B cell (primary cell): ENCODE results near the gene AGR2. TPM values are rescaled to one million over a fixed set of nuclear protein-coding genes. Genes with fewer than 3 reads are reported as not detected.

Experiments used
- ATAC-seq: fragments of 200-7000 bp; cut with Tn5 transposase; one replicate; pipeline ENCODE4 v1.10.0; 2021; ENCODE audit warnings: low read depth, mild to moderate bottlenecking, moderate number of reproducible peaks, moderate library complexity
- CTCF ChIA-PET: fragments of 350-600 bp; sonication (Branson Sonifier 250); formaldehyde crosslinking; loops from one replicate; lab custom pipeline; 2021; ENCODE audit warnings: antibody characterized with exemption, inconsistent platforms; lab: Charles Lee
- POLR2A ChIA-PET: fragments of 350-600 bp; sonication (Branson Sonifier 250); formaldehyde crosslinking; loops from one replicate; lab custom pipeline; 2021; ENCODE audit warnings: antibody characterized with exemption; lab: Charles Lee
- DNase-seq: peaks from one replicate; pipeline ENCODE4 v3.0.0; 2013
- H2AFZ ChIP-seq: 2 replicates; pipeline ENCODE4 v1.6.1; 2012; ENCODE audit warnings: mild to moderate bottlenecking, low read depth, low read length; ENCODE audit not compliant: insufficient read depth, poor library complexity, severe bottlenecking
- H3K27ac ChIP-seq, 2 donors: 1 replicate in 1 of 2; 2 replicates in 1 of 2; pipeline ENCODE4 v1.5.1; 2012 to 2013; ENCODE audit warnings: low read length in 2 of 2, mild to moderate bottlenecking in 2 of 2, moderate library complexity in 1 of 2
- H3K27me3 ChIP-seq, 4 experiments: fragments of 200-600 bp in 1 of 4; sonication (generic) in 1 of 4; replicated peaks in 1 of 4; 1 replicate in 2 of 4; 2 replicates in 2 of 4; pipeline versions ENCODE4 v1.6.1 to v1.7.0; 2013 to 2016; ENCODE audit warnings: low read length in 3 of 4, mild to moderate bottlenecking in 2 of 4, mixed read lengths in 1 of 4, moderate library complexity in 1 of 4; ENCODE audit not compliant: insufficient read depth in 4 of 4, control insufficient read depth in 3 of 4; ENCODE audit errors: control extremely low read depth in 1 of 4
- H3K36me3 ChIP-seq, 2 experiments: replicated peaks in 1 of 2; 1 replicate in 1 of 2; 2 replicates in 1 of 2; pipeline versions ENCODE4 v1.6.1 to v1.7.1; 2013; ENCODE audit warnings: low read length in 1 of 2; ENCODE audit not compliant: insufficient read depth in 2 of 2, control insufficient read depth in 1 of 2; ENCODE audit errors: control extremely low read depth in 1 of 2, extremely low read depth in 1 of 2
- H3K4me1 ChIP-seq, 2 donors: fragments of 200-600 bp in 1 of 2; sonication (generic) in 1 of 2; 1 replicate in 1 of 2; 2 replicates in 1 of 2; pipeline versions ENCODE4 v1.5.1 to v1.6.1; 2013 to 2017; ENCODE audit warnings: low read length in 2 of 2; ENCODE audit not compliant: control insufficient read depth in 2 of 2, insufficient read depth in 2 of 2
- H3K4me2 ChIP-seq: replicated peaks from 2 replicates; pipeline ENCODE3; 2012; ENCODE audit warnings: mild to moderate bottlenecking, low read depth, low read length; ENCODE audit not compliant: poor library complexity, severe bottlenecking
- H3K4me3 ChIP-seq, 5 experiments: fragments of 200-600 bp in 1 of 5; sonication (generic) in 1 of 5; 1 replicate in 3 of 5; 2 replicates in 2 of 5; pipeline versions ENCODE4 v1.5.1 to v1.7.0; 2011 to 2016; ENCODE audit warnings: low read length in 4 of 5, mild to moderate bottlenecking in 4 of 5, low read depth in 2 of 5, control low read depth in 1 of 5, moderate library complexity in 1 of 5; ENCODE audit not compliant: insufficient read depth in 1 of 5; ENCODE audit errors: control extremely low read depth in 1 of 5, extremely low read depth in 1 of 5
- H3K79me2 ChIP-seq: fragments of 200-600 bp; sonication (generic); one replicate; pipeline ENCODE4 v1.6.0; 2016; ENCODE audit warnings: low read length; ENCODE audit not compliant: control insufficient read depth, insufficient read depth
- H3K9ac ChIP-seq: fragments of 200-600 bp; sonication (generic); 2 replicates; pipeline ENCODE4 v1.6.1; 2017; ENCODE audit warnings: mild to moderate bottlenecking, low read length, moderate library complexity
- H3K9me3 ChIP-seq, 3 donors: one replicate each; pipeline versions ENCODE4 v1.6.1 to v1.7.1; 2013; ENCODE audit warnings: low read length in 2 of 3; ENCODE audit not compliant: control insufficient read depth in 2 of 3, insufficient read depth in 1 of 3; ENCODE audit errors: control extremely low read depth in 1 of 3
- H4K20me1 ChIP-seq: 2 replicates; pipeline ENCODE4 v1.6.0; 2012; ENCODE audit warnings: mild to moderate bottlenecking, low read length; ENCODE audit not compliant: insufficient read depth, control insufficient read depth, poor library complexity, severe bottlenecking
- H3K27ac Mint-ChIP-seq: one replicate; pipeline ENCODE4 v1.8.0; 2021; ENCODE audit warnings: mixed read lengths
- H3K27me3 Mint-ChIP-seq: one replicate; pipeline ENCODE4 v1.8.0; 2021; ENCODE audit warnings: mixed read lengths
- H3K4me1 Mint-ChIP-seq: one replicate; pipeline ENCODE4 v1.8.0; 2021; ENCODE audit warnings: mixed read lengths
- H3K4me3 Mint-ChIP-seq: one replicate; pipeline ENCODE4 v1.8.0; 2021; ENCODE audit warnings: mixed read lengths
- H3K9me3 Mint-ChIP-seq: one replicate; pipeline ENCODE4 v1.8.0; 2022; ENCODE audit warnings: mixed read lengths; ENCODE audit not compliant: insufficient read depth
- EZH2 ChIP-seq: IDR thresholded peaks from 2 replicates; pipeline ENCODE4 v1.6.1; 2012; ENCODE audit warnings: borderline replicate concordance, low read depth, mild to moderate bottlenecking, moderate library complexity, low read length; ENCODE audit not compliant: insufficient read depth, poor library complexity, severe bottlenecking
- WGBS: methylation state at CpG from one replicate; pipeline ENCODE4 v1.1.5; 2013; ENCODE audit warnings: missing lambda C conversion rate; ENCODE audit not compliant: insufficient coverage; 5-methylcytosine and 5-hydroxymethylcytosine counted together
- intact Hi-C: fragments of 100-400 bp; cut with micrococcal nuclease; formaldehyde crosslinking; loops from one replicate; pipeline ENCODE4 v1.10.0; 2022
- polyA plus RNA-seq: library from polyadenylated mRNA; depleted of rRNA; stranded (reverse); fragments of >200 nt; gene quantifications from 2 replicates; pipeline ENCODE4 v1.2.3, GENCODE V29; 2012
- total RNA-seq, 2 donors: library from RNA; stranded (reverse); fragments of 120-200 nt in 1 of 2; gene quantifications; 1 replicate in 1 of 2; 2 replicates in 1 of 2; pipeline versions ENCODE4 v1.2.3 to v1.2.4, GENCODE V29; 2013 to 2022
- TF ChIP-seq, protein P1 (sequence below): fragments of 200-600 bp; IDR thresholded peaks from one replicate; pipeline ENCODE4 v1.8.0; 2022; ENCODE audit warnings: antibody characterized with exemption, mild to moderate bottlenecking

Gene AGR2
- total and polyA plus RNA-seq, 2 donors (not counting 1 experiment from before 2014, with no cell fraction given): not detected

DNA sequence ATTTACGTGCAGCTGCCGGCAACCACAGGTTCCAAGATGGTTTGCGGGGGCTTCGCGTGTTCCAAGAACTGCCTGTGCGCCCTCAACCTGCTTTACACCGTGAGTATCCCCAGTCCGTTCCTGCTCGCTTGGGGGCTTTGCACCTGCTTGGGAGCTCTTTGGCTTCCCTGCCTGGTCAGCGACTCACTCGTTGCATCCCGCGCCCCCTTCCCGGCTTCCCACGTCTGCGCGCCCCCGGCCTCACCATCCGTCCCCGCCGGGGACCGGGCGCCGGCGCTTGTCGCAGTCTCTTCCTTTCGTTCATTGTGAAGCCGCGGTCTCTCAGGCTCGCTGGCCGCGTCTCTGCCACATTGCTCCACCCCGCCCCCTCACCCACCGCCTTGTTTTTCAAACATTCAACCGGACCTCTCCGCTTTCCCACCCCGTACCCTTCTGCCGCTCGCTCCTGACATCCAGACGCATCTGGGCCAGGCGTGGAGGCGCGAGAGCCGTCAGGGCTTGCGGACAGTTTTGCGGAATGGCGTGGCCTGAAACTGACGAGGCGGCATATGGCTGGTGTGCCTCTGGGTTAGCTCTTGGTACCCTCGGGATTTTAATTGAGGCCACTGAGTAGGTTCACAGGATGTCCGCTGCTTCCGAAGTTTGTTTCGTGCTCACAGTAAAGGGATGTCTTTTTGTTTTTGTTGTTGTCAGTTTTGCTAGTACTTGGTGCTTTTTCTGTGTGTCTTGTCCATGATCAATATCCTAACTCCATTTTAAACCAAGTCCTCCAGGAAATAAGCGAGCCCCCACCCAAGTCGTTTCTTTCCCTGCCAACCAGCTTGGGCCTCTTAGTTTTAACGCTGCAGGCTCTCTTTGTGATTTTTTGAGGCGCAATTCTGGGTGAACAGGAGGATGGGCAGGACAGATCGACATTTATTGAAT lies 50.6 kb downstream of the AGR2 start:
- intact Hi-C loops: loop anchor here (1.0 to 10.0 kb wide), 5 partner anchors 7 to 1751 kb away; partner anchors contain the start of genes AHR, BZW2 and CRPPA

More for the DNA sequence above, 50.6 kb downstream of the AGR2 start:
- H2AFZ ChIP-seq: peak overlapping the region; percentile 79
- peaks cover 44% of the 10 kb centered on the region for H3K4me1 Mint-ChIP-seq
- H3K27me3 Mint-ChIP-seq: no peaks in the 10 kb centered on the region
- peak overlapping the region; percentile 96 for H3K27ac Mint-ChIP-seq
- H3K4me3 Mint-ChIP-seq: peak overlapping the region; percentile 100
- peak overlapping the region; percentile 89 for H3K9ac ChIP-seq
- no peaks in the 10 kb centered on the region for H3K27me3 ChIP-seq
- H3K27ac ChIP-seq: peak overlapping the region; percentile 58 to 71
- H3K4me1 ChIP-seq: peaks cover 34 to 37% of the 10 kb centered on the region in 2 donors
- peak overlapping the region; percentile 68 for H3K4me2 ChIP-seq
- H3K79me2 ChIP-seq: peaks cover 35% of the 10 kb centered on the region
- ATAC-seq (peak; percentile 25), DNase-seq (peak; percentile 67)
- H4K20me1 ChIP-seq: peaks cover 4% of the 10 kb centered on the region
- ChIA-PET POLR2A (no interaction called here), CTCF (interaction anchor here (0.6 to 2.0 kb wide), 5 partner anchors 45 to 548 kb away, joined by 3 to 5 read pairs (median 4); no protein-coding TSS in a partner anchor)
- peak overlapping the region; percentile 80 to 92 (median 86) for H3K4me3 ChIP-seq
- no peaks in the 10 kb centered on the region for H3K9me3 ChIP-seq
- under 1% methylated on average over 52 of the region's 58 CpGs for WGBS
- TF ChIP-seq, protein P1, sequence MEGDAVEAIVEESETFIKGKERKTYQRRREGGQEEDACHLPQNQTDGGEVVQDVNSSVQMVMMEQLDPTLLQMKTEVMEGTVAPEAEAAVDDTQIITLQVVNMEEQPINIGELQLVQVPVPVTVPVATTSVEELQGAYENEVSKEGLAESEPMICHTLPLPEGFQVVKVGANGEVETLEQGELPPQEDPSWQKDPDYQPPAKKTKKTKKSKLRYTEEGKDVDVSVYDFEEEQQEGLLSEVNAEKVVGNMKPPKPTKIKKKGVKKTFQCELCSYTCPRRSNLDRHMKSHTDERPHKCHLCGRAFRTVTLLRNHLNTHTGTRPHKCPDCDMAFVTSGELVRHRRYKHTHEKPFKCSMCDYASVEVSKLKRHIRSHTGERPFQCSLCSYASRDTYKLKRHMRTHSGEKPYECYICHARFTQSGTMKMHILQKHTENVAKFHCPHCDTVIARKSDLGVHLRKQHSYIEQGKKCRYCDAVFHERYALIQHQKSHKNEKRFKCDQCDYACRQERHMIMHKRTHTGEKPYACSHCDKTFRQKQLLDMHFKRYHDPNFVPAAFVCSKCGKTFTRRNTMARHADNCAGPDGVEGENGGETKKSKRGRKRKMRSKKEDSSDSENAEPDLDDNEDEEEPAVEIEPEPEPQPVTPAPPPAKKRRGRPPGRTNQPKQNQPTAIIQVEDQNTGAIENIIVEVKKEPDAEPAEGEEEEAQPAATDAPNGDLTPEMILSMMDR: no peak
- no peak for TF ChIP-seq EZH2
- peaks cover 2% of the 10 kb centered on the region for H3K9me3 Mint-ChIP-seq
- H3K36me3 ChIP-seq: no peaks in the 10 kb centered on the region
